ENCODE results near the gene PDSS1. TPM values are rescaled to one million over a fixed set of nuclear protein-coding genes. Genes with fewer than 3 reads are reported as not detected.

The PDSS1 gene
- total RNA-seq, 1 experiment from 2014 or later = 18.4 TPM

GRCh38 chr10:26703974-26704373 lies 6.5 kb downstream of the PDSS1 start:
- H3K23ac ChIP-seq (ENCODE audit: insufficient read length, low read depth, low read length) = no peak overlapping the region
- H3K9ac ChIP-seq (ENCODE audit: extremely low read depth, insufficient read length, low read length) = no peak overlapping the region
- Mint-ChIP-seq H3K4me1 (peaks cover 3% of the 10 kb centered on the region in 2 experiments; a peak in 1 of 4 replicates), H3K27ac (no peak overlapping the region), H3K36me3 (ENCODE audit: insufficient read depth in 1 of 3, low read depth in 3 of 3) (peaks cover 55 to 74% (median 72%) of the 10 kb centered on the region in 3 experiments), H3K9me3 (peaks cover 0 to 7% of the 10 kb centered on the region in 2 experiments; a peak in 3 of 5 replicates), H3K27me3 (ENCODE audit: low read depth) (no peaks in the 10 kb centered on the region), H3K4me3 (no peak overlapping the region)
- no peak overlapping the region for H3K56ac ChIP-seq (ENCODE audit: insufficient read length, low read depth, low read length)
- H2BK15ac ChIP-seq (ENCODE audit: low read depth, low read length) = no peak overlapping the region
- no peak overlapping the region for H3T11ph ChIP-seq (ENCODE audit: low read length)
- H3K4ac ChIP-seq (ENCODE audit: low read depth, low read length) = no peak overlapping the region
- H2BK12ac ChIP-seq (ENCODE audit: insufficient read length, low read depth, low read length) = no peak overlapping the region
- H3K23me2 ChIP-seq (ENCODE audit: insufficient read length, low read depth, low read length, poor library complexity, severe bottlenecking) = no peaks in the 10 kb centered on the region
- no peak for TF ChIP-seq CTCF (conservative IDR thresholded peaks at IDR 0.05)
- no peak overlapping the region for H4K8ac ChIP-seq (replicated peaks; ENCODE audit: insufficient read length, low read depth, low read length)
- H2AK5ac ChIP-seq (ENCODE audit: insufficient read length, low read length) = no peak overlapping the region
- H2AFZ ChIP-seq (ENCODE audit: low read length) = no peak overlapping the region
- no peaks in the 10 kb centered on the region for H3K9me3 ChIP-seq (ENCODE audit: control insufficient read depth, low read depth, low read length)
- H4K20me1 ChIP-seq (ENCODE audit: control insufficient read depth, insufficient read depth, insufficient read length) = no peaks in the 10 kb centered on the region
- WGBS (ENCODE audit: extremely low coverage, insufficient read length, low lambda C conversion rate) = no CpG with 5 or more reads among the region's 9 CpGs
- H2BK120ac ChIP-seq (ENCODE audit: low read depth, low read length, poor library complexity, severe bottlenecking) = no peak overlapping the region
- H3K27ac ChIP-seq (ENCODE audit: insufficient read length, low read depth, low read length) = no peak overlapping the region
- H3K14ac ChIP-seq (ENCODE audit: insufficient read depth, low read length) = no peak overlapping the region
- no peak overlapping the region for H3K18ac ChIP-seq (ENCODE audit: insufficient read length, low read depth, low read length)
- no peaks in the 10 kb centered on the region for H3K27me3 ChIP-seq (ENCODE audit: insufficient read depth, low read length)
- H3K4me2 ChIP-seq (ENCODE audit: insufficient read depth, insufficient read length, low read length) = no peak overlapping the region
- H4K5ac ChIP-seq (ENCODE audit: insufficient read length, low read depth, low read length) = no peak overlapping the region
- no peak overlapping the region for H2BK5ac ChIP-seq (ENCODE audit: insufficient read length, low read length)
- H3K79me2 ChIP-seq (ENCODE audit: insufficient read depth, low read length) = peaks cover 18% of the 10 kb centered on the region; the same call in 1 of the 2 replicates
- H4K91ac ChIP-seq (ENCODE audit: insufficient read length, low read depth, low read length) = no peak overlapping the region
- no peak for DNase-seq
- peaks cover 5% of the 10 kb centered on the region for H3K79me1 ChIP-seq (ENCODE audit: insufficient read depth, low read depth, low read length, poor library complexity, severe bottlenecking)
- H3K4me1 ChIP-seq (ENCODE audit: insufficient read depth, low read length) = no peaks in the 10 kb centered on the region
- H2BK20ac ChIP-seq (ENCODE audit: low read depth, low read length, poor library complexity, severe bottlenecking) = no peak overlapping the region
